H9 (cell line): ENCODE data around the gene RAD50. TPM values are rescaled to one million over a fixed set of nuclear protein-coding genes. Genes with fewer than 3 reads are reported as not detected.

Experiments
- DNase-seq: peaks from one replicate; pipeline ENCODE4 v3.0.0-alpha.2; 2017
- H2AFZ ChIP-seq: one replicate; pipeline ENCODE4 v1.6.1; 2013; ENCODE audit warnings: mild to moderate bottlenecking, low read length, control low read depth, moderate library complexity
- H2AK5ac ChIP-seq: 2 replicates; pipeline ENCODE4 v1.6.1; 2013; ENCODE audit warnings: low read length, control low read depth, mixed read lengths; ENCODE audit not compliant: insufficient read length
- H2BK120ac ChIP-seq: one replicate; pipeline ENCODE4 v1.6.1; 2013; ENCODE audit warnings: low read depth, mild to moderate bottlenecking, low read length, control low read depth, inconsistent platforms; ENCODE audit not compliant: poor library complexity, severe bottlenecking
- H2BK12ac ChIP-seq: 2 replicates; pipeline ENCODE4 v1.6.1; 2013; ENCODE audit warnings: low read length, control low read depth, mixed read lengths, low read depth; ENCODE audit not compliant: insufficient read length
- H2BK15ac ChIP-seq: 2 replicates; pipeline ENCODE4 v1.6.1; 2013; ENCODE audit warnings: low read depth, low read length, control low read depth
- H2BK20ac ChIP-seq: one replicate; pipeline ENCODE4 v1.6.1; 2013; ENCODE audit warnings: low read depth, mild to moderate bottlenecking, low read length, control low read depth, inconsistent platforms; ENCODE audit not compliant: poor library complexity, severe bottlenecking
- H2BK5ac ChIP-seq: 2 replicates; pipeline ENCODE4 v1.6.1; 2013; ENCODE audit warnings: low read length, control low read depth, mixed read lengths; ENCODE audit not compliant: insufficient read length
- H3K14ac ChIP-seq: 2 replicates; pipeline ENCODE4 v1.6.1; 2013; ENCODE audit warnings: low read length, control low read depth; ENCODE audit not compliant: insufficient read depth
- H3K18ac ChIP-seq: 2 replicates; pipeline ENCODE4 v1.6.1; 2013; ENCODE audit warnings: low read depth, mild to moderate bottlenecking, mixed read lengths, low read length, control low read depth; ENCODE audit not compliant: insufficient read length
- H3K23ac ChIP-seq: 2 replicates; pipeline ENCODE4 v1.6.1; 2013; ENCODE audit warnings: low read length, control low read depth, mixed read lengths, low read depth; ENCODE audit not compliant: insufficient read length
- H3K23me2 ChIP-seq: 2 replicates; pipeline ENCODE4 v1.6.1; 2013; ENCODE audit warnings: low read depth, mild to moderate bottlenecking, mixed read lengths, low read length, control low read depth; ENCODE audit not compliant: insufficient read length, poor library complexity, severe bottlenecking
- H3K27ac ChIP-seq: 2 replicates; pipeline ENCODE4 v1.5.1; 2013; ENCODE audit warnings: low read length, control low read depth, mixed read lengths, low read depth; ENCODE audit not compliant: insufficient read length
- H3K27me3 ChIP-seq: 2 replicates; pipeline ENCODE4 v1.6.1; 2013; ENCODE audit warnings: low read length, control low read depth, inconsistent platforms; ENCODE audit not compliant: insufficient read depth
- H3K4ac ChIP-seq: 2 replicates; pipeline ENCODE4 v1.6.1; 2013; ENCODE audit warnings: low read depth, mild to moderate bottlenecking, control low read depth, inconsistent platforms, low read length, moderate library complexity
- H3K4me1 ChIP-seq: 2 replicates; pipeline ENCODE4 v1.6.1; 2013; ENCODE audit warnings: low read length, control low read depth, inconsistent platforms; ENCODE audit not compliant: insufficient read depth
- H3K4me2 ChIP-seq: 2 replicates; pipeline ENCODE4 v1.6.1; 2013; ENCODE audit warnings: low read length, control low read depth, mixed read lengths; ENCODE audit not compliant: insufficient read length, insufficient read depth
- H3K56ac ChIP-seq: 2 replicates; pipeline ENCODE4 v1.6.1; 2013; ENCODE audit warnings: low read depth, mild to moderate bottlenecking, mixed read lengths, low read length, control low read depth; ENCODE audit not compliant: insufficient read length
- H3K79me1 ChIP-seq: 2 replicates; pipeline ENCODE4 v1.6.1; 2013; ENCODE audit warnings: low read depth, mild to moderate bottlenecking, moderate library complexity, low read length, control low read depth, inconsistent platforms; ENCODE audit not compliant: insufficient read depth, poor library complexity, severe bottlenecking
- H3K79me2 ChIP-seq: 2 replicates; pipeline ENCODE4 v1.6.1; 2013; ENCODE audit warnings: low read length, control low read depth, inconsistent platforms; ENCODE audit not compliant: insufficient read depth
- H3K9ac ChIP-seq: 2 replicates; pipeline ENCODE4 v1.6.1; 2013; ENCODE audit warnings: low read length, control low read depth, mixed read lengths; ENCODE audit not compliant: insufficient read length; ENCODE audit errors: extremely low read depth
- H3K9me3 ChIP-seq: one replicate; pipeline ENCODE4 v1.6.1; 2013; ENCODE audit warnings: low read depth, low read length, inconsistent platforms; ENCODE audit not compliant: control insufficient read depth
- H3T11ph ChIP-seq: one replicate; pipeline ENCODE4 v1.6.1; 2013; ENCODE audit warnings: mild to moderate bottlenecking, low read length, control low read depth, inconsistent platforms
- H4K20me1 ChIP-seq: one replicate; pipeline ENCODE4 v1.6.1; 2013; ENCODE audit not compliant: control insufficient read depth, insufficient read length, insufficient read depth
- H4K5ac ChIP-seq: 2 replicates; pipeline ENCODE4 v1.6.1; 2013; ENCODE audit warnings: low read depth, mild to moderate bottlenecking, mixed read lengths, low read length, control low read depth; ENCODE audit not compliant: insufficient read length
- H4K8ac ChIP-seq: replicated peaks from 2 replicates; pipeline ENCODE4 v1.6.1; 2013; ENCODE audit warnings: low read length, control low read depth, mixed read lengths, low read depth; ENCODE audit not compliant: insufficient read length
- H4K91ac ChIP-seq: 2 replicates; pipeline ENCODE4 v1.6.1; 2013; ENCODE audit warnings: low read depth, mild to moderate bottlenecking, moderate library complexity, mixed read lengths, low read length, control low read depth; ENCODE audit not compliant: insufficient read length
- H3K27ac Mint-ChIP-seq, 3 experiments: 2 replicates in 2 of 3; 3 replicates in 1 of 3; pipeline ENCODE4 v1.8.0; 2020 to 2021; ENCODE audit warnings: mixed read lengths in 3 of 3, mild to moderate bottlenecking in 1 of 3, moderate library complexity in 1 of 3
- H3K27me3 Mint-ChIP-seq: 2 replicates; pipeline ENCODE4 v1.8.0; 2021; ENCODE audit warnings: low read depth, mild to moderate bottlenecking, moderate library complexity, mixed read lengths
- H3K36me3 Mint-ChIP-seq, 3 experiments: 2 replicates in 2 of 3; 3 replicates in 1 of 3; pipeline ENCODE4 v1.8.0; 2020 to 2021; ENCODE audit warnings: low read depth in 3 of 3, mixed read lengths in 3 of 3; ENCODE audit not compliant: insufficient read depth in 1 of 3
- H3K4me1 Mint-ChIP-seq, 2 experiments: 2 replicates each; pipeline ENCODE4 v1.8.0; 2020; ENCODE audit warnings: mixed read lengths in 2 of 2
- H3K4me3 Mint-ChIP-seq, 2 experiments: 2 replicates in 1 of 2; 3 replicates in 1 of 2; pipeline ENCODE4 v1.8.0; 2020 to 2021; ENCODE audit warnings: mild to moderate bottlenecking in 2 of 2, mixed read lengths in 2 of 2, moderate library complexity in 1 of 2
- H3K9me3 Mint-ChIP-seq, 2 experiments: 2 replicates in 1 of 2; 3 replicates in 1 of 2; pipeline ENCODE4 v1.8.0; 2020; ENCODE audit warnings: mild to moderate bottlenecking in 2 of 2, mixed read lengths in 2 of 2, moderate library complexity in 1 of 2
- WGBS: extraction: QIAGEN DNeasy Blood & Tissue Kit; methylation state at CpG from one replicate; pipeline ENCODE4 v1.1.7; 2013; ENCODE audit warnings: missing lambda C conversion rate, low lambda C conversion rate, mixed read lengths; ENCODE audit not compliant: insufficient read length; ENCODE audit errors: extremely low coverage; 5-methylcytosine and 5-hydroxymethylcytosine counted together
- total RNA-seq: library from RNA; stranded (reverse); gene quantifications from 2 replicates; pipeline ENCODE4 v1.2.1, GENCODE V29; 2021
- TF ChIP-seq, protein P1 (sequence below): fragments of 200-600 bp; sonication (generic); conservative IDR thresholded peaks from 3 replicates; pipeline ENCODE4 v1.8.0; 2021; ENCODE audit warnings: antibody characterized with exemption, mild to moderate bottlenecking

RAD50 gene
- total RNA-seq, 1 experiment from 2014 or later, result 46.1 TPM

DNA sequence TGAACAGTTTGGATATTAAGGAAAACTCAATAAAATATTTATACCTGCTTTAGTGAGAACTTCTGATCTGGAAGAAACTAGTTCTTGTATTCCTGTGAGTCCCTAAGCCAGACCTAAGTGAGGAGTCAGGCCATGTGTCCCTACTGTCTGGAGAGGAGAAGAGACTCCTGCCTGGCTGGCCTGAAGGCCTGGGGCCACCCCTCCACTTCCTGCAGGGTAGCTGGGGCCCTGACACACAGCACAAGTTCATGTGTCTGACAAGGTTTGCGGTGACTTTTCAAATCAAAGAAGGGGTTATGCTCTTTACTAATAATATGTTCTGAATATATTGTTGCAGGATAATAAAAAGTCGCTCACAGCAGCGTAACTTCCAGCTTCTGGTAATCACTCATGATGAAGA lies 85.1 kb downstream of the RAD50 start:
- Histone ChIP-seq H2BK12ac (no peak overlapping the region), H3K79me1 (no peaks in the 10 kb centered on the region), H4K5ac (no peak overlapping the region), H4K91ac (no peak overlapping the region), H3K27me3 (no peaks in the 10 kb centered on the region), H3K23me2 (no peaks in the 10 kb centered on the region), H3K4ac (no peak overlapping the region), H3K9ac (no peak overlapping the region), H3K56ac (no peak overlapping the region), H2BK15ac (no peak overlapping the region), H4K8ac (no peak overlapping the region), H3K4me2 (no peak overlapping the region), H3K14ac (no peak overlapping the region), H2AFZ (no peak overlapping the region), H3T11ph (no peak overlapping the region), H3K23ac (no peak overlapping the region), H3K18ac (no peak overlapping the region), H3K79me2 (no peaks in the 10 kb centered on the region), H4K20me1 (no peaks in the 10 kb centered on the region), H2BK120ac (no peak overlapping the region), H2BK5ac (no peak overlapping the region), H3K27ac (no peak overlapping the region), H3K9me3 (no peaks in the 10 kb centered on the region), H2BK20ac (no peak overlapping the region), H3K4me1 (peaks cover 4% of the 10 kb centered on the region; the same call in 1 of the 2 replicates), H2AK5ac (no peak overlapping the region)
- 0 out of 7 replicates have a peak overlapping the region, but pooled peaks of 1 of the 3 experiments have one; percentile 45 for H3K27ac Mint-ChIP-seq
- peaks cover 13 to 16% of the 10 kb centered on the region in 2 experiments for H3K4me1 Mint-ChIP-seq
- TF ChIP-seq, protein P1, sequence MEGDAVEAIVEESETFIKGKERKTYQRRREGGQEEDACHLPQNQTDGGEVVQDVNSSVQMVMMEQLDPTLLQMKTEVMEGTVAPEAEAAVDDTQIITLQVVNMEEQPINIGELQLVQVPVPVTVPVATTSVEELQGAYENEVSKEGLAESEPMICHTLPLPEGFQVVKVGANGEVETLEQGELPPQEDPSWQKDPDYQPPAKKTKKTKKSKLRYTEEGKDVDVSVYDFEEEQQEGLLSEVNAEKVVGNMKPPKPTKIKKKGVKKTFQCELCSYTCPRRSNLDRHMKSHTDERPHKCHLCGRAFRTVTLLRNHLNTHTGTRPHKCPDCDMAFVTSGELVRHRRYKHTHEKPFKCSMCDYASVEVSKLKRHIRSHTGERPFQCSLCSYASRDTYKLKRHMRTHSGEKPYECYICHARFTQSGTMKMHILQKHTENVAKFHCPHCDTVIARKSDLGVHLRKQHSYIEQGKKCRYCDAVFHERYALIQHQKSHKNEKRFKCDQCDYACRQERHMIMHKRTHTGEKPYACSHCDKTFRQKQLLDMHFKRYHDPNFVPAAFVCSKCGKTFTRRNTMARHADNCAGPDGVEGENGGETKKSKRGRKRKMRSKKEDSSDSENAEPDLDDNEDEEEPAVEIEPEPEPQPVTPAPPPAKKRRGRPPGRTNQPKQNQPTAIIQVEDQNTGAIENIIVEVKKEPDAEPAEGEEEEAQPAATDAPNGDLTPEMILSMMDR, result no peak
- peaks cover 0 to 8% of the 10 kb centered on the region in 2 experiments; a peak in 1 of 5 replicates for H3K9me3 Mint-ChIP-seq
- H3K27me3 Mint-ChIP-seq, result no peaks in the 10 kb centered on the region; the same call in none of the 2 replicates
- no peak overlapping the region for H3K4me3 Mint-ChIP-seq
- peaks cover 7 to 53% (median 41%) of the 10 kb centered on the region in 3 experiments for H3K36me3 Mint-ChIP-seq
- WGBS, result no CpG with 5 or more reads among the region's 3 CpGs
- DNase-seq, result no peak
